GM12872 (cell line): ENCODE measurements around the gene DCAF5.

Experiments
- CTCF ChIP-seq: IDR thresholded peaks from 3 replicates; pipeline ENCODE4 v1.5.1; 2011; ENCODE audit warnings: low read depth, mild to moderate bottlenecking, low read length, moderate library complexity; ENCODE audit not compliant: insufficient read depth

Gene DCAF5

GRCh38 chr14:69059658-69060623, 93.0 kb downstream of the DCAF5 start:
- TF ChIP-seq CTCF, result no peak

- no peak for TF ChIP-seq CTCF
Measured at GRCh38 chr14:69055999-69056788, 96.7 kb downstream of the DCAF5 start.

- no peak for TF ChIP-seq CTCF
Measured at GRCh38 chr14:69055125-69055524, 97.8 kb downstream of the DCAF5 start.

- no peak for TF ChIP-seq CTCF
Measured at GRCh38 chr14:69054030-69054429, 98.9 kb downstream of the DCAF5 start.

- TF ChIP-seq CTCF, result no peak
Measured at GRCh38 chr14:69052181-69052601, 100.7 kb downstream of the DCAF5 start.

- no peak for TF ChIP-seq CTCF
Measured at GRCh38 chr14:69050240-69051184, 102.4 kb downstream of the DCAF5 start.
